M059J (cell line): Measurements from ENCODE around the gene LGALS4. TPM values are rescaled to one million over a fixed set of nuclear protein-coding genes. Genes with fewer than 3 reads are reported as not detected.
"Not testable (repeated sequence)": the region's sequence is repeated elsewhere in the genome, so short reads cannot be mapped to it uniquely, and the experiment has no call there.

Source experiments
- DNase-seq: peaks from one replicate; pipeline ENCODE4 v3.0.0-alpha.2; 2012; ENCODE audit warnings: low read depth
- total RNA-seq: library from RNA; depleted of rRNA; stranded (reverse); fragments of >200 nt; shearing (Covaris generic); gene quantifications from 2 replicates; pipeline ENCODE4 v1.2.3, GENCODE V29; 2014; rRNA removed

LGALS4 gene
- total RNA-seq: not detected in 2 replicates

GRCh38 chr19:38812841-38813320 lies at the start of gene LGALS4:
TSS of gene LGALS4 (minus strand) at chr19:38812945. CDS start at chr19:38812886, 59 bp downstream.
- DNase-seq: no peak

- no peak for DNase-seq
These were observed 48.6 kb upstream of the LGALS4 start for GRCh38 chr19:38861368-38861767.

- DNase-seq: not testable (repeated sequence)
These were observed 47.0 kb upstream of the LGALS4 start for GRCh38 chr19:38859631-38860204.

GRCh38 chr19:38856813-38857212 lies 44.1 kb upstream of the LGALS4 start:
- DNase-seq: no peak

- DNase-seq: not testable (repeated sequence)
These were observed 43.0 kb upstream of the LGALS4 start for GRCh38 chr19:38855751-38856150.

- not testable (repeated sequence) for DNase-seq
These were observed 42.2 kb upstream of the LGALS4 start for GRCh38 chr19:38854961-38855360.

GRCh38 chr19:38853214-38853613 lies 40.5 kb upstream of the LGALS4 start:
- DNase-seq: no peak

- peak; percentile 73 for DNase-seq
These were observed 39.7 kb upstream of the LGALS4 start for GRCh38 chr19:38852231-38853044.

- peak; percentile 89 for DNase-seq
These were observed 39.0 kb upstream of the LGALS4 start for GRCh38 chr19:38851622-38852230.

- DNase-seq: no peak
These were observed 38.4 kb upstream of the LGALS4 start for GRCh38 chr19:38850976-38851621.

GRCh38 chr19:38850436-38850975 lies 37.8 kb upstream of the LGALS4 start:
- DNase-seq: no peak

GRCh38 chr19:38849860-38850435 lies 37.2 kb upstream of the LGALS4 start, which contains the start of gene HNRNPL:
TSS of gene HNRNPL (minus strand) at chr19:38849986. CDS start at chr19:38849966, 20 bp downstream.
- peak; percentile 100 for DNase-seq

- DNase-seq: peak; percentile 90
These were observed 36.6 kb upstream of the LGALS4 start for GRCh38 chr19:38849147-38849859.

GRCh38 chr19:38848299-38849146 lies 35.8 kb upstream of the LGALS4 start:
- no peak for DNase-seq

GRCh38 chr19:38846097-38846496 lies 33.4 kb upstream of the LGALS4 start:
- DNase-seq: no peak

GRCh38 chr19:38845374-38846024 lies 32.8 kb upstream of the LGALS4 start:
- DNase-seq: no peak

GRCh38 chr19:38844093-38844686 lies 31.4 kb upstream of the LGALS4 start:
- no peak for DNase-seq

GRCh38 chr19:38843175-38843758 lies 30.5 kb upstream of the LGALS4 start:
- no peak for DNase-seq
